IMR-90 (cell line): ENCODE data around the gene SLCO2B1. TPM values are rescaled to one million over a fixed set of nuclear protein-coding genes. Genes with fewer than 3 reads are reported as not detected.
A peak's percentile ranks its signal among the peaks of the same experiment; 100 is the strongest.

Experiments used
- ATAC-seq: fragments of 200-7000 bp; cut with Tn5 transposase; 2 replicates; pipeline ENCODE4 v1.9.1; 2020; ENCODE audit warnings: low read depth, mild to moderate bottlenecking, moderate library complexity
- BruUV-seq: library from RNA; stranded (reverse); fragments of 400-500 nt; replicated peaks from 2 replicates; lab custom pipeline; 2021; lab: Mats Ljungman, UMichigan
- CTCF ChIA-PET: fragments of 300-600 bp; formaldehyde crosslinking; extraction: SDS; loops from one replicate; lab custom pipeline; 2021; ENCODE audit warnings: antibody characterized with exemption; lab: Yijun Ruan, JAX
- POLR2A ChIA-PET: fragments of 300-600 bp; sonication (Branson Sonifier 250); formaldehyde crosslinking; loops from one replicate; lab custom pipeline; 2022; ENCODE audit warnings: antibody characterized with exemption; ENCODE audit not compliant: unreplicated experiment; lab: Charles Lee
- DNase-seq: peaks from one replicate; pipeline ENCODE4 v3.0.0; 2013
- H2AFZ ChIP-seq: replicated peaks from 2 replicates; pipeline ENCODE3; 2013; ENCODE audit warnings: low read length, mild to moderate bottlenecking; ENCODE audit not compliant: poor library complexity
- H2AK5ac ChIP-seq: 2 replicates; pipeline ENCODE4 v1.6.1; 2013; ENCODE audit warnings: low read depth, low read length, inconsistent platforms
- H2AK9ac ChIP-seq: replicated peaks from 2 replicates; pipeline ENCODE3; 2013; ENCODE audit warnings: mild to moderate bottlenecking, low read depth, low read length, moderate library complexity; ENCODE audit not compliant: poor library complexity
- H2BK120ac ChIP-seq: 2 replicates; pipeline ENCODE4 v1.6.1; 2013; ENCODE audit warnings: low read depth, low read length, inconsistent platforms
- H2BK15ac ChIP-seq: 3 replicates; pipeline ENCODE4 v1.6.1; 2013; ENCODE audit warnings: low read depth, low read length, inconsistent platforms
- H2BK20ac ChIP-seq: 2 replicates; pipeline ENCODE4 v1.6.1; 2013; ENCODE audit warnings: low read depth, mild to moderate bottlenecking, inconsistent platforms, low read length, moderate library complexity
- H2BK5ac ChIP-seq: 2 replicates; pipeline ENCODE4 v1.6.1; 2013; ENCODE audit warnings: mild to moderate bottlenecking, low read depth, low read length, inconsistent platforms; ENCODE audit not compliant: poor library complexity, severe bottlenecking
- H3K14ac ChIP-seq: replicated peaks from 2 replicates; pipeline ENCODE4 v1.6.1; 2013; ENCODE audit warnings: low read depth, low read length, inconsistent platforms
- H3K18ac ChIP-seq: 2 replicates; pipeline ENCODE4 v1.6.1; 2013; ENCODE audit warnings: low read depth, low read length, control low read depth
- H3K23ac ChIP-seq: 2 replicates; pipeline ENCODE4 v1.6.1; 2013; ENCODE audit warnings: low read depth, low read length, inconsistent platforms
- H3K27ac ChIP-seq: 2 replicates; pipeline ENCODE4 v1.5.1; 2013; ENCODE audit warnings: mild to moderate bottlenecking, control low read depth, low read length; ENCODE audit not compliant: insufficient read depth
- H3K27me3 ChIP-seq: 2 replicates; pipeline ENCODE4 v1.6.1; 2013; ENCODE audit warnings: low read length; ENCODE audit not compliant: control insufficient read depth, insufficient read depth
- H3K36me3 ChIP-seq: 2 replicates; pipeline ENCODE4 v1.6.1; 2013; ENCODE audit warnings: low read length, mixed read lengths; ENCODE audit not compliant: control insufficient read depth, insufficient read depth
- H3K4ac ChIP-seq: 2 replicates; pipeline ENCODE4 v1.6.1; 2013; ENCODE audit warnings: low read depth, low read length, inconsistent platforms
- H3K4me1 ChIP-seq: 2 replicates; pipeline ENCODE4 v1.6.1; 2013; ENCODE audit warnings: low read length, mixed read lengths; ENCODE audit not compliant: control insufficient read depth, insufficient read depth
- H3K4me2 ChIP-seq: 2 replicates; pipeline ENCODE4 v1.6.1; 2013; ENCODE audit warnings: low read depth, mild to moderate bottlenecking, control low read depth, low read length, moderate library complexity
- H3K4me3 ChIP-seq: 2 replicates; pipeline ENCODE4 v1.5.1; 2013; ENCODE audit warnings: low read depth, mild to moderate bottlenecking, control low read depth, low read length, moderate library complexity; ENCODE audit not compliant: insufficient read depth
- H3K56ac ChIP-seq: 2 replicates; pipeline ENCODE4 v1.6.1; 2013; ENCODE audit warnings: low read length, inconsistent platforms; ENCODE audit not compliant: insufficient read depth; ENCODE audit errors: extremely low read depth
- H3K79me1 ChIP-seq, 2 experiments: 2 replicates each; pipeline ENCODE4 v1.6.1; 2013; ENCODE audit warnings: low read length in 2 of 2, inconsistent platforms in 1 of 2, low read depth in 1 of 2
- H3K9ac ChIP-seq: 2 replicates; pipeline ENCODE4 v1.6.1; 2013; ENCODE audit warnings: low read depth, low read length, control low read depth
- H3K9me1 ChIP-seq: 2 replicates; pipeline ENCODE4 v1.6.1; 2013; ENCODE audit warnings: low read length, inconsistent platforms; ENCODE audit not compliant: insufficient read depth
- H3K9me3 ChIP-seq: 2 replicates; pipeline ENCODE4 v1.6.1; 2013; ENCODE audit warnings: low read length; ENCODE audit not compliant: control insufficient read depth, insufficient read depth
- H4K20me1 ChIP-seq: 2 replicates; pipeline ENCODE4 v1.6.1; 2013; ENCODE audit warnings: low read length, inconsistent platforms; ENCODE audit not compliant: insufficient read depth
- H4K5ac ChIP-seq: 2 replicates; pipeline ENCODE4 v1.6.1; 2013; ENCODE audit warnings: mild to moderate bottlenecking, low read depth, low read length, control low read depth
- H4K8ac ChIP-seq, 2 experiments: 2 replicates each; pipeline ENCODE4 v1.6.1; 2013; ENCODE audit warnings: low read depth in 2 of 2, low read length in 2 of 2, control low read depth in 1 of 2, inconsistent platforms in 1 of 2
- H4K91ac ChIP-seq: 2 replicates; pipeline ENCODE4 v1.6.1; 2013; ENCODE audit warnings: low read depth, low read length, inconsistent platforms; ENCODE audit not compliant: insufficient read depth
- BHLHE40 ChIP-seq: fragments of 150-350 bp; IDR thresholded peaks from 2 replicates; pipeline ENCODE4 v1.6.1; 2016; ENCODE audit warnings: mild to moderate bottlenecking, low read depth, low read length
- CEBPB ChIP-seq: IDR thresholded peaks from 2 replicates; pipeline ENCODE4 v1.6.1; 2012; ENCODE audit warnings: low read depth, low read length, improper control_type of control experiment
- CHD1 ChIP-seq: IDR thresholded peaks from 2 replicates; pipeline ENCODE4 v1.6.1; 2012; ENCODE audit warnings: low read depth, low read length, improper control_type of control experiment
- FOS ChIP-seq: fragments of 150-350 bp; IDR thresholded peaks from 2 replicates; pipeline ENCODE4 v1.6.1; 2016; ENCODE audit warnings: low read depth, low read length
- MAFK ChIP-seq: IDR thresholded peaks from 2 replicates; pipeline ENCODE4 v1.6.1; 2012; ENCODE audit warnings: low read depth, low read length, improper control_type of control experiment
- MAZ ChIP-seq: IDR thresholded peaks from 2 replicates; pipeline ENCODE4 v1.6.1; 2012; ENCODE audit warnings: low read depth, mild to moderate bottlenecking, low read length, improper control_type of control experiment, moderate library complexity, borderline replicate concordance
- MXI1 ChIP-seq: IDR thresholded peaks from 2 replicates; pipeline ENCODE4 v1.6.1; 2012; ENCODE audit warnings: low read depth, mild to moderate bottlenecking, low read length, moderate library complexity, borderline replicate concordance
- NFE2L2 ChIP-seq: fragments of 150-350 bp; IDR thresholded peaks from 2 replicates; pipeline ENCODE4 v1.6.1; 2016; ENCODE audit warnings: low read depth, mild to moderate bottlenecking, low read length
- POLR2A ChIP-seq: IDR thresholded peaks from 2 replicates; pipeline ENCODE4 v1.6.1; 2012; ENCODE audit warnings: mild to moderate bottlenecking, low read depth, low read length
- RAD21 ChIP-seq: IDR thresholded peaks from 2 replicates; pipeline ENCODE4 v1.6.1; 2012; ENCODE audit warnings: low read length, improper control_type of control experiment
- RCOR1 ChIP-seq: IDR thresholded peaks from 2 replicates; pipeline ENCODE4 v1.6.1; 2012; ENCODE audit warnings: mild to moderate bottlenecking, low read length, improper control_type of control experiment; ENCODE audit not compliant: insufficient replicate concordance
- RFX5 ChIP-seq: IDR thresholded peaks from 2 replicates; pipeline ENCODE4 v1.8.0; 2012; ENCODE audit warnings: low read depth, mild to moderate bottlenecking, low read length, moderate library complexity
- SMC3 ChIP-seq: fragments of 150-350 bp; IDR thresholded peaks from 2 replicates; pipeline ENCODE4 v1.6.1; 2016; ENCODE audit warnings: low read depth, mild to moderate bottlenecking, antibody characterized with exemption, low read length, moderate library complexity
- WGBS, 2 experiments: methylation state at CpG; one replicate each; pipeline versions ENCODE4 v1.1.5 to v1.1.7; 2013; ENCODE audit warnings: missing lambda C conversion rate in 2 of 2; ENCODE audit not compliant: insufficient read length in 1 of 2; ENCODE audit errors: extremely low coverage in 2 of 2; 5-methylcytosine and 5-hydroxymethylcytosine counted together
- dilution Hi-C: fragments of 300-500 bp; cut with HindIII; formaldehyde crosslinking; loops from one replicate; pipeline ENCODE4 v1.14.3; 2018; ENCODE audit warnings: low sequenced_read_pairs; ENCODE audit not compliant: unreplicated experiment
- in situ Hi-C: fragments of 300-500 bp; cut with MboI; formaldehyde crosslinking; loops from 3 replicates; pipeline ENCODE4 v1.14.3; 2019; ENCODE audit warnings: low sequenced_read_pairs, inconsistent platforms, mixed read lengths
- intact Hi-C: fragments of 100-400 bp; cut with micrococcal nuclease; formaldehyde crosslinking; loops from 2 replicates; pipeline ENCODE4 v1.10.0; 2022
- polyA plus RNA-seq, 3 experiments: library from polyadenylated mRNA; depleted of rRNA; stranded (reverse); fragments of >200 nt; gene quantifications; 2 replicates each; pipeline ENCODE4 v1.2.3, GENCODE V29; 2012; ENCODE audit warnings: low replicate concordance in 1 of 3
- total RNA-seq: library from RNA; depleted of rRNA; stranded (reverse); fragments of >200 nt; gene quantifications from 2 replicates; pipeline ENCODE4 v1.2.3, GENCODE V29; 2012
- TF ChIP-seq, protein P1 (sequence below): fragments of 150-350 bp; IDR thresholded peaks from 2 replicates; pipeline ENCODE4 v1.6.1; 2016; ENCODE audit warnings: low read depth, mild to moderate bottlenecking, low read length, moderate library complexity, borderline replicate concordance
- TF ChIP-seq, protein P2 (sequence below): fragments of 150-350 bp; IDR thresholded peaks from 2 replicates; pipeline ENCODE4 v1.6.1; 2017; ENCODE audit warnings: mild to moderate bottlenecking, antibody characterized with exemption, low read length, low read depth
- TF ChIP-seq, protein P3 (sequence below): conservative IDR thresholded peaks from 2 replicates; pipeline ENCODE4 v1.5.1; 2012; ENCODE audit warnings: mild to moderate bottlenecking, low read depth, low read length, improper control_type of control experiment

Gene SLCO2B1
- total and polyA plus RNA-seq, 2 of the 4 experiments (the other 2 are of a cell fraction) = not detected

DNA sequence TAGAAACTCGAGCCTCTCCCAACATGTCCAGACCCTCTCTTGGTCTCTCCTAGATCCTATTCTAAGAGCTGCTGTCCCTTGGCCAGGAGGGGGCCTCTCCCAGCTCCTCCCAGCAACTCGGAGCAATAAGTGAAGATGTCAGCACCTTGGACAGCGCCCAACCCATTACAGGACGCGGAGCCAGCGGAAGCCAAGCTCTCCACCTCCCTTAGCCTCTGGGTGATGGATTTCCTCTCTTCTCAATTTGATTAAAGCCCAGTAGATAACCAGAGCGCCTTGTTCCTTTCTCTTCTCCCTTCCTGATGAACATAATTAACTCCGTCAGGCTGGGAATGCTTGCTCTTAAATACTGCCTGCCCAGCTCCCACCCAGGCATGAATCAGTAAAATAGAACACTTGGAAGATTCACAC lies 63.5 kb downstream of the SLCO2B1 start:
- H2BK20ac ChIP-seq = no peak overlapping the region
- peak; percentile 95 for ATAC-seq
- no peak overlapping the region for H2BK120ac ChIP-seq
- in situ Hi-C loops (no loop called here), dilution Hi-C loops (no loop called here), intact Hi-C loops (loop anchor here (1.0 kb wide), 1 partner anchor 19 kb away; no protein-coding TSS in a partner anchor)
- H4K91ac ChIP-seq = no peak overlapping the region
- H3K14ac ChIP-seq = no peak overlapping the region
- peaks cover 11% of the 10 kb centered on the region for H3K27me3 ChIP-seq
- peaks cover 3% of the 10 kb centered on the region; the same call in 1 of the 2 replicates for H4K20me1 ChIP-seq
- H3K9me1 ChIP-seq = no peaks in the 10 kb centered on the region
- H3K56ac ChIP-seq = no peak overlapping the region
- no peak for TF ChIP-seq MXI1
- TF ChIP-seq, protein P1, sequence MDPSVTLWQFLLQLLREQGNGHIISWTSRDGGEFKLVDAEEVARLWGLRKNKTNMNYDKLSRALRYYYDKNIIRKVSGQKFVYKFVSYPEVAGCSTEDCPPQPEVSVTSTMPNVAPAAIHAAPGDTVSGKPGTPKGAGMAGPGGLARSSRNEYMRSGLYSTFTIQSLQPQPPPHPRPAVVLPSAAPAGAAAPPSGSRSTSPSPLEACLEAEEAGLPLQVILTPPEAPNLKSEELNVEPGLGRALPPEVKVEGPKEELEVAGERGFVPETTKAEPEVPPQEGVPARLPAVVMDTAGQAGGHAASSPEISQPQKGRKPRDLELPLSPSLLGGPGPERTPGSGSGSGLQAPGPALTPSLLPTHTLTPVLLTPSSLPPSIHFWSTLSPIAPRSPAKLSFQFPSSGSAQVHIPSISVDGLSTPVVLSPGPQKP = no peak
- no peak for TF ChIP-seq CHD1
- TF ChIP-seq, protein P2, sequence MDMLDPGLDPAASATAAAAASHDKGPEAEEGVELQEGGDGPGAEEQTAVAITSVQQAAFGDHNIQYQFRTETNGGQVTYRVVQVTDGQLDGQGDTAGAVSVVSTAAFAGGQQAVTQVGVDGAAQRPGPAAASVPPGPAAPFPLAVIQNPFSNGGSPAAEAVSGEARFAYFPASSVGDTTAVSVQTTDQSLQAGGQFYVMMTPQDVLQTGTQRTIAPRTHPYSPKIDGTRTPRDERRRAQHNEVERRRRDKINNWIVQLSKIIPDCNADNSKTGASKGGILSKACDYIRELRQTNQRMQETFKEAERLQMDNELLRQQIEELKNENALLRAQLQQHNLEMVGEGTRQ = no peak
- peak; percentile 38 for TF ChIP-seq RAD21
- TF ChIP-seq NFE2L2 = no peak
- TF ChIP-seq CEBPB = no peak
- TF ChIP-seq SMC3 = peak; percentile 36; the same call in 1 of the 2 replicates
- peak; percentile 75 for TF ChIP-seq RCOR1
- no peak for TF ChIP-seq BHLHE40
- no peak for TF ChIP-seq MAZ
- TF ChIP-seq FOS = no peak
- TF ChIP-seq RFX5 = no peak
- TF ChIP-seq POLR2A = no peak
- TF ChIP-seq MAFK = no peak
- TF ChIP-seq, protein P3, sequence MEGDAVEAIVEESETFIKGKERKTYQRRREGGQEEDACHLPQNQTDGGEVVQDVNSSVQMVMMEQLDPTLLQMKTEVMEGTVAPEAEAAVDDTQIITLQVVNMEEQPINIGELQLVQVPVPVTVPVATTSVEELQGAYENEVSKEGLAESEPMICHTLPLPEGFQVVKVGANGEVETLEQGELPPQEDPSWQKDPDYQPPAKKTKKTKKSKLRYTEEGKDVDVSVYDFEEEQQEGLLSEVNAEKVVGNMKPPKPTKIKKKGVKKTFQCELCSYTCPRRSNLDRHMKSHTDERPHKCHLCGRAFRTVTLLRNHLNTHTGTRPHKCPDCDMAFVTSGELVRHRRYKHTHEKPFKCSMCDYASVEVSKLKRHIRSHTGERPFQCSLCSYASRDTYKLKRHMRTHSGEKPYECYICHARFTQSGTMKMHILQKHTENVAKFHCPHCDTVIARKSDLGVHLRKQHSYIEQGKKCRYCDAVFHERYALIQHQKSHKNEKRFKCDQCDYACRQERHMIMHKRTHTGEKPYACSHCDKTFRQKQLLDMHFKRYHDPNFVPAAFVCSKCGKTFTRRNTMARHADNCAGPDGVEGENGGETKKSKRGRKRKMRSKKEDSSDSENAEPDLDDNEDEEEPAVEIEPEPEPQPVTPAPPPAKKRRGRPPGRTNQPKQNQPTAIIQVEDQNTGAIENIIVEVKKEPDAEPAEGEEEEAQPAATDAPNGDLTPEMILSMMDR = peak; percentile 41
- H3K4me2 ChIP-seq = no peak overlapping the region
- no peak overlapping the region for H2BK15ac ChIP-seq
- no peaks in the 10 kb centered on the region for H3K9me3 ChIP-seq
- H3K27ac ChIP-seq = no peak overlapping the region
- H3K23ac ChIP-seq = no peak overlapping the region
- no peak overlapping the region for H3K9ac ChIP-seq
- H4K5ac ChIP-seq = no peak overlapping the region
- no CpG with 5 or more reads among the region's 8 CpGs for WGBS, 2 experiments
- H3K4me3 ChIP-seq = no peak overlapping the region
- peak; percentile 72 for DNase-seq
- POLR2A ChIA-PET = no interaction called here
- H3K4me1 ChIP-seq = no peaks in the 10 kb centered on the region
- H2AK5ac ChIP-seq = no peak overlapping the region
- CTCF ChIA-PET = interaction anchor here (1.1 to 1.6 kb wide), 2 partner anchors 9 to 28 kb away, joined by 6 to 7 read pairs; no protein-coding TSS in a partner anchor
- no peak overlapping the region for H3K18ac ChIP-seq
- no peak overlapping the region for H3K4ac ChIP-seq
- H4K8ac ChIP-seq = no peak overlapping the region
- no peak overlapping the region for H2AFZ ChIP-seq
- no peaks in the 10 kb centered on the region for H3K79me1 ChIP-seq
- BruUV-seq = no TSS peak
- H2AK9ac ChIP-seq = no peak overlapping the region
- no peaks in the 10 kb centered on the region for H3K36me3 ChIP-seq
- no peak overlapping the region for H2BK5ac ChIP-seq
